Ecto neural progenitor cell (in vitro differentiated cells): ENCODE measurements around the gene MAD1L1.

ENCODE experiments used
- DNase-seq: peaks from one replicate; pipeline ENCODE4 v3.0.0-alpha.2; 2018; ENCODE audit warnings: low spot score

MAD1L1 gene

DNA sequence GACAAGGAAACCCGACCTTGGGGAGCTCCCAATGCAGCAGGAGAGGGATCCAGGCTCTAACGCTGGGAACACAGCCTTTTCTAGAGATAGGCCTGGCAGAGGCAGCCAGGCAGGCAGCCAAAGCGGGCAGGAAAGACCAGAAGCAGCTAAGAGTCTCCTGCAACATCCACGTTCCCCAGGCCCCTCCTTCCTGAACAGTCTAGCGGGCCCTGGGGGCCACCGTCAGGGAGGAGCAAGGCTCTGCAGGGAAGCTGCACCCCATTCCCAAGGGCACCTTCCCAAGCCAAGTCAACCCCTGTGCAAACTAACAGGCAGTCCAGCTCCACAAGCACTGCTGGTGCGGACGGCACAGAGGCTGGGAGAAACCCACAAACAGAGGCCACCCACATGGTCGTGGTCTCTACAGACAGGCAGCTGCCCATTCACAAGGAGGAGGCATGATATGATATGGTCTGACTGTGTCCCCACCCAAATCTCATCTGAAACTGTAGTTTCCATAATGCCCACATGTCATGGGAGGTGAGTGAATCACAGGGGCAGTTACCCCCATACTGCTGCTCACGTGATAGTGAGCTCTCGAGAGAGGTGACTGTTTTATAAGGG is 115.7 kb downstream of the MAD1L1 start:
- DNase-seq = no peak

- DNase-seq = no peak
Observed at GRCh38 chr7:2116448-2116810, 116.3 kb downstream of the MAD1L1 start.

GRCh38 chr7:2115760-2116447 is 116.8 kb downstream of the MAD1L1 start:
- no peak for DNase-seq

- DNase-seq = no peak
Observed at GRCh38 chr7:2114926-2115759, 117.6 kb downstream of the MAD1L1 start.

DNA sequence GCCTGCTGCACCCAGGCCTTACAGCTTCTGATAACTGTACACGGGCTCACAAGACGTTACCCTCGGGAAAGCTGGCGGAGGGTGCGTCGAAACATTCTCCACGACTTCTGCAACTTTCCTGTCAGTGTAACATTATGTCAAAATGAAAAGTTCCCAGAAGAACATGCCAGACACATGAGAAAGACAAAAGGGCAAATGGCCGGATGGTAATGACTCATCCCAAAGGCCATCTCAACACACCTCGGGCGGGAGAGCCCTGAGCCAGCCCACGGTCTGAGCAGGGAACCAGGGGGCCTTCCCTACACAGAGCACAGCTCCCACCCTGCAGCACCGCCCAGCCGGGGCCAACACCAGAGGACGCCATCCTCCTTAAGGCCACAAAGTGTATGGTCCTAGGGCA is 118.7 kb downstream of the MAD1L1 start:
- DNase-seq = no peak

DNA sequence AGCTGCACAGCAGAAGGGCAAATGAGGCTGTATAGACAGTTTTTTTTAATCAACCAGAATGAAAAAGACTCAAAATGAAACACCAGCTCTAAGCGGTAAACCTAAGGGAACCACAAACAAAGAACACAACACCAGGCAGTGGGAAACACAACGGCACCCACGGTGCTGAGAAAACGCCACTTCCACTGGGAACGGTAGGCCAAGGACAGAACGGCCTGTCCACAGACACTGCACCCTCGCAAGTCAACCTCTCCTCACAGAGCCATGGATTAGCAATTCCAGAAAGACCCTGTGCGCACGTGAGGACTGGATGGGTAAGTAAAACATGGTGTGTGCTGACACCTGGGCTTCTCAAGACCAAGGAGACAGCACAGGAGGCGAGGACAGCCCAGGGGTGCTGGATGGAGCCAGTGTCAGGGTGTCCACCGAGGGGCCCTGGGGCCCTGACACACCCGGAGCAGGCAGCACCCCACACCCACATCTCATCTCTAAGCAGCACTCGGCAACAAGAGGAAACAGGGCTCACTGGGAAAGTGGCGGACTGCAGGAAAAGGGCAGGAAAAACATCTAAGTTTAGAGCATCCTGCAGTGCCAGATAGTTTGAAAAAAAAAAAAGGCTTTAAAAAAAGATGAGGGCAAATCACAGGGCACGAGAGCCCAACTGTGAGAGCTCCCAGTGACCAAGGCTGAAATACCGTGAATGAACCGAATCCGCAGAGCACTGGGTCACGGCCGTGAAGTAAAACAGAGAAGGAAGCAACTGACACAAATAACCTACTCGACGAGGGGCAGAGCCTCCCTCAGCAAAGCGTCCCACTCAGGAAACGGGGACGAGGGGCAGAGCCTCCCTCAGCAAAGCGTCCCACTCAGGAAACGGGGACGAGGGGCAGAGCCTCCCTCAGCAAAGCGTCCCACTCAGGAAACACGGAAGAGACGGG is 120.2 kb downstream of the MAD1L1 start:
- no peak for DNase-seq

DNA sequence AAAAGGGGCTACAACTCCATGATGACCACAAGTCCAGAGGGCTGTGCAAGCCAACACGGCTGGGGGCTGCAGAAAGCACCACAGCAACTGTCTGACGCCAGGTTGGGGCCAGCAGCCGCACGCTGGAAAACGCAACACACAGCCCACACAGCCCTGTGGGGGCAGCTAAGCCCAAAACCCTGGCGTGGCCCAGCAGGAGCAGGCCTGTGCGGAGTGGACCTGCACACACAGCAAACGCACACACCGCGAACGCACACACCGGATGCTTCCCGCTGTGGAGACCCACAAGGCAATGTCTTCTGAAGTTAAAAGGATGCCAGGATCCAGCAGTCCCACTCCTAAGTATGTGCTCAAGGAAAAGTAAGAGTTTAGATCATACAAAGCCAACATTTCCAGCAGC is 121.2 kb downstream of the MAD1L1 start:
- no peak for DNase-seq

- no peak for DNase-seq
Observed at GRCh38 chr7:2110610-2111396, 121.9 kb downstream of the MAD1L1 start.

DNA sequence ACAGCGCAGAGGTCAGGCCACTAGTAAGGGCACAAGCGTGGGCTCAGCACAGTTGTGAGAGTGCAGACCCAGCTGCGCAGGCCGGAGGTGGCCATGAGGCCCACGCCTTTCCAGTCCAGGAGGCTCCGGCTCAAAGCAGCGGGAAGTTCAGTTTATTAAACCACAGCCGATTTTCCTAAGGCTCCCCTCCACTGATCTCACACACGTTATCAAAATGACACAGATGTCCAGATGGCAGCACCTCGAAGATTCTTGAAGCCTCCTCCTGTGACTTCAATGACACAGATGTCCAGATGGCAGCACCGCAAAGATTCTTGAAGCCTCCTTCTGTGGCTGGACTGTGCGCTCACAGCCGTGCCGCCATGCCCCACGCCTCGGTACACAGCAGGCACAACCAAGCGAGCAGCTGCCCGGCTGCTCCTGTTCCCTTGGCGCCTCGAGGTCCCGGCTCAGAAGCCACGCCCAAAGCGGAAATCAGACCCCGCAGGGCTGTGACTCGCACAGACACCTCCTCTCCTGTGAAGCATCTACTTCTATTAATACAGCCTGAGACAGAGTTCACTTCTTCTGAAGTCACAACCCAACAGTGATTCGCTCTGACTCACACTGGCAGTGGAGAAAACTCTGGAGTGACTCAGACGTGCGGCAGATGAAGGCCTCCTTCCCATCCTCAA is 122.7 kb downstream of the MAD1L1 start:
- DNase-seq = no peak

- no peak for DNase-seq
Observed at GRCh38 chr7:2109251-2109872, 123.4 kb downstream of the MAD1L1 start.

GRCh38 chr7:2108501-2109250 is 124.1 kb downstream of the MAD1L1 start:
- peak; percentile 63 for DNase-seq

- DNase-seq = no peak
Observed at GRCh38 chr7:2108071-2108455, 124.7 kb downstream of the MAD1L1 start.

GRCh38 chr7:2107386-2108070 is 125.2 kb downstream of the MAD1L1 start:
- no peak for DNase-seq

DNA sequence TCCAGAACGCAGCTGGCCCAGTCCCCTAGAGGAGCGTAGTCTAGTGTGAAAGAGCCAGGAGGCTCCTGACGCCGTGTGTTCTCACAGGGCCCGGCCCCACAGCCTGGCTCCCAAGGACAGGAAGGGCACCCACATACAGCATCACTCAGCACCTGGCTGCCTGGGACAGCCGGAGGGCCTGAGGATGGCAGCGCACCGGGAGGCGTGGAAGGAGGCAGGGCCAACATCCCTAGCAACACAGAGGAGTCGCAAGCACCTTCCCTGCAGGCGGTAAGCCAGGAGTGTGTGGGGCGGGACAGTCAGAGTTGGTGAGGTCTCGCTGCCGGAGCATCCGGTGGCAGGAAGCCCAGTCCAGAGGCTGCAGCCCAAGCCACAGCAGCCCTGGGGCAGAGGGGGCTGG is 125.8 kb downstream of the MAD1L1 start:
- peak; percentile 62 for DNase-seq

GRCh38 chr7:2106440-2106839 is 126.3 kb downstream of the MAD1L1 start:
- no peak for DNase-seq

- DNase-seq = no peak
Observed at GRCh38 chr7:2105917-2106316, 126.8 kb downstream of the MAD1L1 start.

DNA sequence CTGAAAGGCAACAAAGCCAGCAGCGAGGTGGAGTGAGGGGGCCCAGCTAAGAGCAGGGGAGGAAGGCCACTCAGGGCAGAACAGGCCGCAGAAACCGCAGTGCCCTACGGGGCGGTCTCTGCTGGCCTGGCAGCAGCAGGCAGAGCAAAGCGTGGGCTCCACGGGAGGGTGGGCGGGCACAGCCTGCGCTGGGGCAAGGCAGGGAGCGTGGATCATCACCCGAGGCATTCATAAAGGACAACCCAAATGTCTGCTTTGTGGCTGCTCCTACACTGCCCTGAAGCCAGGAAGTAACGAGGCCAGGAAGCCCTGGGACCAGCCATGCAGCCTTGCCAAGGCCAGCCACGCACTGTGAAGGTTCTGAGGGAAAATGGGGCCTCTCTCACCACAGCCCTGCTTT is 127.5 kb downstream of the MAD1L1 start:
- DNase-seq = no peak

DNA sequence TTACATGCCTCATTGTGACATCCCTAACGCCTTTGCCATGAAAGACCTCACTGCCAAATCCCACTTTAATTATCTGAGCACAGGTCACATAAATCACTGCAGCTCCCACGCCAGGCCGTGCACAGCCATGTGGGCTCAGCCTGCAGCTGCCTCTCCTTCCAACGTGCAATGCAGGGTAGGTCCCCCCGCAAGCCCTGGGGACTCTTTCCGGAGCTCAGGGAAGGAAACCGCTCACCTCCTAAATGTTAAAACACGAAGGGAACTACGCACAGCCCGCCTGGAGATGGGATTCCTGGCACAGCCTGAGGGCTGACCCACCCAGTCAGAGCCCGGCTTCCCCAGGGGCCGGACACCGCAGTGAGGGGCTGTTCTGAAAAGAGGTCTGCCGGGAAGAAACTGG is 128.0 kb downstream of the MAD1L1 start:
- DNase-seq = no peak
